Activated T-helper 2 cell treated with anti-CD3 and anti-CD28 coated beads, Interferon-gamma antibody, Interleukin-2, Interleukin-4, amounts not matched to agents 10 μg/mL and 5 μg/mL and 100 μg/mL, durations not matched to agents 14 hours and 24 hours and 36 hours (primary cell): Measurements from ENCODE around the gene STAM. TPM values are rescaled to one million over a fixed set of nuclear protein-coding genes. Genes with fewer than 3 reads are reported as not detected.

ENCODE experiments used
- DNase-seq: peaks from one replicate; pipeline ENCODE4 v3.0.0; 2021; ENCODE audit warnings: low spot score
- H3K27ac Mint-ChIP-seq: one replicate; pipeline ENCODE4 v1.8.0; 2021; ENCODE audit warnings: mixed read lengths
- H3K27me3 Mint-ChIP-seq: one replicate; pipeline ENCODE4 v1.8.0; 2021; ENCODE audit warnings: low read depth, mixed read lengths
- H3K36me3 Mint-ChIP-seq: one replicate; pipeline ENCODE4 v1.8.0; 2021; ENCODE audit warnings: low read depth, mixed read lengths
- H3K4me1 Mint-ChIP-seq: one replicate; pipeline ENCODE4 v1.8.0; 2021; ENCODE audit warnings: low read depth, mixed read lengths
- H3K4me3 Mint-ChIP-seq: one replicate; pipeline ENCODE4 v1.8.0; 2021; ENCODE audit warnings: low read depth, mild to moderate bottlenecking, moderate library complexity, mixed read lengths
- H3K9me3 Mint-ChIP-seq: one replicate; pipeline ENCODE4 v1.8.0; 2021; ENCODE audit warnings: mixed read lengths
- intact Hi-C: fragments of 100-400 bp; cut with micrococcal nuclease; formaldehyde crosslinking; loops from one replicate; pipeline ENCODE4 v1.15.1; 2023
- total RNA-seq: library from RNA; stranded (reverse); gene quantifications from 2 replicates; pipeline ENCODE4 v1.2.3, GENCODE V29; 2022

The STAM gene
- 33.8 and 35.2 TPM in 2 replicates for total RNA-seq

DNA sequence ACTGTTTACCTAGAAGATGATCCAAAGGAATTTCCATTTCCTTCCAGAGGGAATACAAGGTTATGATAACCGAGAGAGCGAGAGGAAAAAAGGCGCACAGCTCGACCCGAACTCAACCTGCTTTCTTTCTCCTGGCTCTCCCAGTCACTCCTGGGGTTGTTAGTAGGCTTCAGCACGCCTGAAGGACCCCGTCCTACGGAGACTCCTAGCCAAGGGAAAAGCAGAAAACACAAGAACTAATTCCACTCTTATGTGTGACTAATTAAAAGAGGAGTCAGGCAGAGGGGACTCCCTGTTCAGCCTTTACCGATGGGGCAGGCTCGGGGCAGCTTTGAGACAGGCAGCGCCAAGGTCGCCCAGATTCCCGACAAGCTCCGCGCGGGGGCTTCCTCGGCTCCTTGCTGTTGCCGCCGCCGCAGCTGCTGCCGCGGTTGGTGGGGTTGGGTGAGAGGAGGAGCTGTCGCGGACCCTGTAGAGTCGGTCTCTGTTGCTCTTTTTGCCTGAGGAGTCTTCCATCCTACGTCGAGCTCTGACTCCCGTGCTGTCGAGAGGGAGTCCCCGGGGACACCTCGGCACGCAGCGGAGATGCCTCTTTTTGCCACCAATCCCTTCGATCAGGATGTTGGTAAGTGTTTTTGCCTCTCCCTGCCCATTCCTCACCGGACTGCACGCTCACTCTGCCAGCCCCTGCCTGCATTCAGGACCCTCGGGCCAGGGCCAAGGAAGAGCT is at the start of gene STAM:
STAM (plus strand) TSS at position 397 of the 730 bp plus-strand sequence; CDS start at position 586, 189 bp downstream.
- peaks cover 44% of the 10 kb centered on the region for H3K4me1 Mint-ChIP-seq
- peak; percentile 87 for DNase-seq
- peaks cover 30% of the 10 kb centered on the region for H3K36me3 Mint-ChIP-seq
- intact Hi-C loops = loop anchor here (1.0 to 10.0 kb wide), 3 partner anchors 27 to 1011 kb away; partner anchors contain the start of genes ARL5B, HACD1, NSUN6 and RSU1
- H3K27me3 Mint-ChIP-seq = no peaks in the 10 kb centered on the region
- peak within 1 kb of the TSS; percentile 98 for H3K4me3 Mint-ChIP-seq
- H3K9me3 Mint-ChIP-seq = peaks cover 10% of the 10 kb centered on the region
- peak within 1 kb of the TSS; percentile 99 for H3K27ac Mint-ChIP-seq

DNA sequence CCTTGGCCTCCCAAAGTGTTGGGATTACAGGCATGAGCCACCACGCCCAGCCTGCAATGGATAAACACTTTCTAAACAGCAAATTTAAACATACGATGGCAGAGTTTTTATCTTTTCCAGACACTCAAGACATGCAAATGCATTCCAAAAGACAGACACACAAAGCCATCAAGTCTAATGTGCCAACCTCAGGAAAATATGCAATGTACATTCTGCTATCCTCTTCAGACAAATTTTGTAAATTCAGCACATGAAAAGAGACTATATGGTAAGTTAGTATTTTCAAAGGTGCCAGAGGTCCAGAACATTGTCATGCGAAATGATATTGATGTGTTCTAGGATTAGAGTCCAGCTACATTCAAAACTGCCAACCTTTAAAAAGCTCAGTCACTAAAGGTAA is 46.6 kb upstream of the STAM start:
- Mint-ChIP-seq H3K36me3 (no peaks in the 10 kb centered on the region), H3K27ac (no peak overlapping the region), H3K4me3 (no peak overlapping the region), H3K9me3 (no peaks in the 10 kb centered on the region), H3K27me3 (peaks cover 5% of the 10 kb centered on the region), H3K4me1 (no peaks in the 10 kb centered on the region)
- DNase-seq = no peak
- intact Hi-C loops = no loop called here

DNA sequence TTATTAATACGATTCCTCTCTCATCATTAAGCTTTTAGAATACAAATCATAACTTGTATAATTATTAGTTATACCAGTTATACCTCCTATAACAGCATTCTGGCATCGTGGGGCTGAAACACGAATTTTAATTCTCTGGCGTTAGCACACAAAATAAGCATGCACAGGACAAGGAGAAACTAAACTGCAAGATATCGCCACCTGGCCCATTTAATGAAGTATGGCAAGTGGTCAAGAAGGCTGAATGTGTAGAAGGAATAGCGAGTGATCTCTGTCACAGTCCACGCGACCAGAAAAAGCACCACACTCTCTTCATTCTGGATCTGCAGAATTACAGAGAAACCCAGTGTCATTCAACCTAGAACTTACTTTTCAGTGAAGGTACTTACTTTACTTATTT is 44.9 kb upstream of the STAM start:
- Mint-ChIP-seq H3K4me3 (no peak overlapping the region), H3K9me3 (no peaks in the 10 kb centered on the region), H3K27ac (no peak overlapping the region), H3K36me3 (no peaks in the 10 kb centered on the region), H3K4me1 (no peaks in the 10 kb centered on the region), H3K27me3 (peaks cover 5% of the 10 kb centered on the region)
- no peak for DNase-seq
- intact Hi-C loops = no loop called here

DNA sequence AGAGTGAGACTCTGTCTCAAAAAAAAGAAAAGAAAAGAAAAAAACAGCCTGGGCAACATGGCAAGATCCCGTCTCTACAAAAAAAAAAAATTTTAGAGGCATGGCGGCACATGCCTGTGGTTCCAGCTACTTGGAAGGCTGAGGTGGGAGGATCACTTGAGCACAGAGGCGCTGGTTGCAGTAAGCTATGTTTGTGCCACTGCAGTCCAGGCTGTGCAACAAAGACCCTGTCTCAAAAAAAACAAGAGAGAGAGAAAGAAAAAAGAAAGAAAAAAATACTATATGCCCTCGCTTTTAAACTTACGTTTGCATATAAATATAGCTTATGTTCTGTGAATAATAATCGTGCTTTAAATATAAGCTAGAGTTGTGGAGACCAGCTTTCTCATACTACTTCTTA is 38.0 kb upstream of the STAM start:
- no peaks in the 10 kb centered on the region for H3K36me3 Mint-ChIP-seq
- no peak overlapping the region for H3K4me3 Mint-ChIP-seq
- peaks cover 2% of the 10 kb centered on the region for H3K4me1 Mint-ChIP-seq
- intact Hi-C loops = no loop called here
- H3K27ac Mint-ChIP-seq = no peak overlapping the region
- no peaks in the 10 kb centered on the region for H3K9me3 Mint-ChIP-seq
- H3K27me3 Mint-ChIP-seq = peaks cover 3% of the 10 kb centered on the region
- no peak for DNase-seq

DNA sequence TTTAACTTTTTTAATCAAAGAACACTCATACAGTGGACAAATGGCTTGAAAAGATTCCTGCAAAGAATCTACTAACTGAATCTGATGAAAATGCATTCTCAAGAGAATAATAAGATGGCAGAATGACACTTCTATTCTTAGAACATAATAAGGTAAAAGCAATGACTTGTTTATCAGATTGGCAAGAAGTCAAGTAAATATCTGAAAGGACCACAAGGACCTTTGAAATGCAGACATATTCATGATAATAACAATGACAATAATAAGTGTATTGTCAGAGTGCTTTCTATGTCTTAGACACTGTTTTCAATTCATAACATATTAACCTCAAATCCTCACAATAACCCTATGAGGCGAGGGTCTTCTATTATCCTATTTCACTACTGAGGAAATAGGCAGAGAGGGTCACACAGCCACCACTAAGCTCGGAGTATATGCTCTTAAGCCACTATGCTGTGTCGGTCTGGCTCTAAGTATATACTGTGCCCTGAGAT is 37.4 kb upstream of the STAM start:
- Mint-ChIP-seq H3K9me3 (no peaks in the 10 kb centered on the region), H3K27ac (no peak overlapping the region), H3K36me3 (no peaks in the 10 kb centered on the region), H3K27me3 (peaks cover 3% of the 10 kb centered on the region), H3K4me1 (peaks cover 2% of the 10 kb centered on the region), H3K4me3 (no peak overlapping the region)
- intact Hi-C loops = loop anchor here (1.0 kb wide), 3 partner anchors 137 to 498 kb away; no protein-coding TSS in a partner anchor
- no peak for DNase-seq

DNA sequence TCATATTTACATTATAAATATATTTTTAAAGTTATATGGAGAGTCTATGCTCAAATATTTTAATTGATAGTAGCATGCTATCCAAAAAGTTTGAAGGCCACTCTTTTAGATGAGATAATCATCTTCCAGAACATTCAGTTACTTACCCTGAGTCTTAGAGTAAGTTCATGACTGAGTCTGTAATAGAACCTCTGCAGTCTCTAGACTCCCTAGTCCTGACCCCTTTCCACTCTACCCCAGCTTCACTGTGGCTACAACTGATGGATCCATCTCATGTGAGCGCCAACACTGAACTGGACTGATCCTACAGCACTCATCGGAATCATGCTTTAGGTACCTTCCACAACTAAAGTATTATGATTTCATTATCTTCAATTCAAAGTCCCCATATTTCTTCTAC is 36.9 kb upstream of the STAM start:
- peaks cover 3% of the 10 kb centered on the region for H3K27me3 Mint-ChIP-seq
- H3K9me3 Mint-ChIP-seq = no peaks in the 10 kb centered on the region
- H3K36me3 Mint-ChIP-seq = no peaks in the 10 kb centered on the region
- intact Hi-C loops = loop anchor here (1.0 kb wide), 3 partner anchors 136 to 497 kb away; no protein-coding TSS in a partner anchor
- peaks cover 2% of the 10 kb centered on the region for H3K4me1 Mint-ChIP-seq
- H3K4me3 Mint-ChIP-seq = no peak overlapping the region
- H3K27ac Mint-ChIP-seq = no peak overlapping the region
- no peak for DNase-seq

DNA sequence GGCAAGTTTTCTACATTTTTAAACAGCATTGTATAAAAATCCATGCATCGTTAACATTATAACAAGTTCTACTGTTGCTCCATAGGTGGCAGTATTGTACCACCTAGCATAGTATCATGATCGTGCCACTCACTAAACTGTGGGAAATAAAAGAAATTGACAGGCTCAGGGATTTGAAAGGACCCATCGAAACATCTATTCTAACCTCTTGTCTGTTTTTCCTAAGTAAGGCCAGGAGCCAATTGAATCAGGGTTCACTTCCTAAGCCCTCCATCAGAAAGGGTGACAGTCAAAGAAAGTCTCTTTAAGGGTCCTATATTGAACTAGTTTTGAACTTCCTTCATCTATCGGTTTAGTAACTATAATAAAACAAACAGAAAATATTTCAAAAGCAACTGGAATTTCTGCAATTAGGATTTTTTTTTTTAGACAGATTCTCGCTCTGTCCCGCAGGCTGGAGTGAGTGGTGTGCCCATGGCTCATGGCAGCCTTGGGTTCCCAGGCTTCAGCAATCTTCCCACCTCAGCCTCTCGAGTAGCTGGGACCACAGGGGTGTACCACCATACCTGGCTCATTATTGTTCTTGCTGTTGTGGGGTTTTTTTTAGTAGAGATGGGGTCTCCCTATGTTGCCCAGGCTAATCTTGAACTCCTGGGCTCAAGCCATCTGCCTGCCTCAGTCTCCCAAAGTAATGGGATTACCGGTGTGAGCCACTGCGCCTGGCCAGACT is 36.2 kb upstream of the STAM start:
- no peaks in the 10 kb centered on the region for H3K36me3 Mint-ChIP-seq
- H3K4me3 Mint-ChIP-seq = no peak overlapping the region
- intact Hi-C loops = loop anchor here (1.0 kb wide), 3 partner anchors 136 to 497 kb away; no protein-coding TSS in a partner anchor
- H3K27me3 Mint-ChIP-seq = peaks cover 5% of the 10 kb centered on the region
- no peak overlapping the region for H3K27ac Mint-ChIP-seq
- peaks cover 2% of the 10 kb centered on the region for H3K4me1 Mint-ChIP-seq
- no peaks in the 10 kb centered on the region for H3K9me3 Mint-ChIP-seq
- no peak for DNase-seq

DNA sequence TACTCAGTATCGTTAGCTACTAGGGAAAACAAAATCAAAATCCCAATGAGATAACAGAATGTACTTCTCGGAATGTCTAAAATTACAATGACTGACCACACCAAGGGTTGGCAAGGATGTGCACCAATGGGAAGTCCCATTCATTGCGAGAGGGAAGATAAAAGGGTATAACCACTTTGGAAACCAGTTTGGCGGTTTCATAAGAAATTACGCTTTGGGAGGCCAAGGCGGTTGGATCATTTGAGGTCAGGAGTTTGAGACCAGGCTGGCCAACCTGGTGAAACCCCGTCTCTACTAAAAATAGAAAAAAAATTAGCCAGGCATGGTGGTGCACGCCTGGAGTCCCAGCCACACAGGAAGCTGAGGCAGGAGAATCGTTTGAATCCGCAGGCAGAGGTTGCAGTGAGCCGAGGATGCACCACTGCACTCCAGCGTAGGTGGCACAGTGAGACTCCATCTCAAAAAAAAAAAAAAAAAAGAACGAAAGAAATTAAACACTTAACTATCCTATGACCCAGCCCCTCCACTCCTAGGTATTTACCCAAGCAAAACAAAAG is 34.4 kb upstream of the STAM start:
- intact Hi-C loops = no loop called here
- no peak for DNase-seq
- H3K9me3 Mint-ChIP-seq = no peaks in the 10 kb centered on the region
- peaks cover 2% of the 10 kb centered on the region for H3K4me1 Mint-ChIP-seq
- H3K36me3 Mint-ChIP-seq = no peaks in the 10 kb centered on the region
- H3K27ac Mint-ChIP-seq = no peak overlapping the region
- H3K27me3 Mint-ChIP-seq = peaks cover 10% of the 10 kb centered on the region
- no peak overlapping the region for H3K4me3 Mint-ChIP-seq

DNA sequence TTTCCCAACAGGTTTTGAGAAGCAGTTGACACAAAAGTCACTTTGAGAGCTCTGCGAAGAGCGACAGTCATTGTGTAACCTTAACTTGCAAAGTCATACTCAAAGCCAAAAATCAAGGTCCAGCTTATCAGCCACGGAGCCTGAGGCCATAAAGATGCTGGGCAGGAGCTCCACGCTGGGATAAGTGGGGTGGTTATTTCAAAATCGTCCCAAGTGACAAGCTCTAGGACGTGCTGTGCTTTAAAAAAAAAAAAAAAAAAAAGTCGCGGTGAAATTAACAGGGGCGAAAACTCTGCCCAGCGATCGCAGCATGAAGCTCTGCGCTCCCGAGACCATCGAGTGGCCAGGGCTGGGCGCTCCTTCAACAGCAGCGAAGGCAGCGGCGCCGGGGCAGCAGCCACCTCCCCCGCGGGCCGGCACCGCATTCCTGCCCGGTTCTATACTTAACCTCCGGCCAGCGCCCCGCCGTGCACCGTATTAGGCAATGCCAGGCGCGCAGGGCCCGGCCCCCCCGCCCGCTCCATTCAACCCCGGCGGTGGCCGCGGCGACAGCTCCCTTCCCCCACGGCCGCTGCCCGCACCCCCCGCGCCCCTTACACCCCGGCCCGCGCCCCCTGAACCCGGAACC is 27.4 kb upstream of the STAM start:
- H3K27ac Mint-ChIP-seq = no peak overlapping the region
- intact Hi-C loops = loop anchor here (1.0 kb wide), 1 partner anchor 28 kb away; the partner anchor contains the start of gene STAM
- H3K27me3 Mint-ChIP-seq = peaks cover 26% of the 10 kb centered on the region
- H3K4me3 Mint-ChIP-seq = peak overlapping the region; percentile 63
- H3K4me1 Mint-ChIP-seq = peaks cover 4% of the 10 kb centered on the region
- DNase-seq = peak; percentile 15
- no peaks in the 10 kb centered on the region for H3K9me3 Mint-ChIP-seq
- H3K36me3 Mint-ChIP-seq = no peaks in the 10 kb centered on the region

DNA sequence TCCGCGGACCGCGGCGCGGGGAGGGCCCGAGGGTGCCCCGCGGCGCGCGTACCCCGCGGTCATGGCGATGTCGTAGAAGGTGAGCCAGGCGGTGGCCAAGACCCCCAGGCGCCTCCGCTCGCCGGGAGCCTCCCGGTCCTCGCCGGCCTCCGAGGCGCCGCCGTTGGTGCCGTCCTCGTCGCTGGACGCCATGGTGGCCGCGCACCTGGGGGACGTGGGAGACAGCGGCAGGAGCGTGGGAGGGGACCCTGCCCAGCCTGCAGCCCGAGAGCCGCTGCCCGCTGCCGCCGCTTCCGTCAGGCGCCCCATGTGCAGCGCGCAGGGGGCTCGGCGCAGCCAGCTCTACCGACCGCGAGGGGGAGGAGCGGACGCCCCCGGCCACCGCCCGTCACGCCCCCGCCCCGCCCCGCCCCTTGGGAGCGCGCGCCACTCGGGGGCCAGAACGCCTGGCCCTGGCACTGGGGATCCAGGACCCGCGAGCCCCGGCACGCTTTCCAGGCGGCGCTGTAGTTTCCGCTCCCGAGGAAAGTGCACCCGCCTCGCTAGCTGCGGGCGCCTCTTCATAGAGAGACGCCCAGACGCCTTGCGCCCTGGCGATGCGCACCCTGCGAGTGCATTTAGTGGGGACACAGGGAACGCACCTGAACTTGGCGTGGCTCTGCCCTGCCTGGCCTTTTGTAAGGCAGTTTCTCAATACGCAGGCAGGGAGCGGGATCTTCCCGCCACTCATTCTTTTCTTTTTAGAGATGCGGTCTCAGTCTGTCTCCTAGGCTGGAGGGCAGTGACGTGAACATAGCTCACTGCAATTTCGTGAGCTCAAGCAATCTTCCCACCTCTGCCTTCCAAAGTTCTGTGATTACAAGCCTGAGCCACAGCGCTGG is 26.7 kb upstream of the STAM start, which contains the start of gene HACD1:
HACD1 (minus strand) TSS at position 344 of the 881 bp plus-strand sequence; CDS start at position 309, 35 bp downstream.
- peaks cover 4% of the 10 kb centered on the region for H3K4me1 Mint-ChIP-seq
- no peaks in the 10 kb centered on the region for H3K36me3 Mint-ChIP-seq
- peaks cover 29% of the 10 kb centered on the region for H3K27me3 Mint-ChIP-seq
- peak; percentile 34 for DNase-seq
- H3K9me3 Mint-ChIP-seq = no peaks in the 10 kb centered on the region
- peak within 1 kb of the TSS; percentile 82 for H3K4me3 Mint-ChIP-seq
- intact Hi-C loops = loop anchor here (1.0 kb wide), 1 partner anchor 27 kb away; the partner anchor contains the start of gene STAM
- H3K27ac Mint-ChIP-seq = peak within 1 kb of the TSS; percentile 77

DNA sequence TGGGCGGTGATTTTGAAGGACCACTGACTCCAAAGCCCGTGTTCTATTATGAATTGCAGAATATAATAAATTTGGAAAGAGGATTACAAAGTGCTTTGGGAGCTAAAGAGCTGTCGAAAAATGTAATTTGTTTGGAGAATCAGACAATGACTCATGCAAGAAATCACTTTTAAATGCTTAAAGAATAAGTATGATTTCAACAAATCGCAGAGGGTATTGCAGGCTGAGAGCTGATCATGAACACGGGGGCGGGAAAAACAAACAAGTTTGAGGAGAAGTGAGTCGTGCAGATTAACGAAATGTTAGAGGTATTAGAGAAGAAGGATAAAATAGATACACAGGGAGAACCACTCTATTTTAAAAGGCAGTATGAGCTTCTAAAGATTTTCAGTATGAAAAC is 21.9 kb upstream of the STAM start:
- peaks cover 4% of the 10 kb centered on the region for H3K4me1 Mint-ChIP-seq
- H3K27me3 Mint-ChIP-seq = peaks cover 42% of the 10 kb centered on the region
- no peaks in the 10 kb centered on the region for H3K36me3 Mint-ChIP-seq
- DNase-seq = no peak
- H3K27ac Mint-ChIP-seq = no peak overlapping the region
- intact Hi-C loops = no loop called here
- no peaks in the 10 kb centered on the region for H3K9me3 Mint-ChIP-seq
- no peak overlapping the region for H3K4me3 Mint-ChIP-seq
